Stomach (tissue), 4 donors: ENCODE data around the gene CTSC.

Experiments used
- EP300 ChIP-seq: sonication (generic); formaldehyde crosslinking; IDR thresholded peaks from one replicate; pipeline ENCODE4 v1.6.1; 2017; ENCODE audit warnings: antibody characterized with exemption
- POLR2A ChIP-seq, 4 donors: fragments of 450-650 bp; IDR thresholded peaks; one replicate each; pipeline ENCODE4 v1.6.1; 2016; ENCODE audit warnings: antibody characterized with exemption in 4 of 4, control low read depth in 2 of 4, mild to moderate bottlenecking in 1 of 4, moderate library complexity in 1 of 4
- POLR2AphosphoS5 ChIP-seq, 3 donors: sonication (generic); formaldehyde crosslinking; IDR thresholded peaks; one replicate each; pipeline ENCODE4 v1.6.1; 2016; ENCODE audit warnings: antibody characterized with exemption in 3 of 3
- TF ChIP-seq, protein P1 (sequence below), 7 experiments: fragments of 450-650 bp in 4 of 7; fragments of 200-600 bp in 3 of 7; sonication (generic) in 3 of 7; IDR thresholded peaks; one replicate each; pipeline ENCODE4 v1.5.1; 2016 to 2019; ENCODE audit warnings: antibody characterized with exemption in 7 of 7, control low read depth in 2 of 7, mild to moderate bottlenecking in 1 of 7

DNA sequence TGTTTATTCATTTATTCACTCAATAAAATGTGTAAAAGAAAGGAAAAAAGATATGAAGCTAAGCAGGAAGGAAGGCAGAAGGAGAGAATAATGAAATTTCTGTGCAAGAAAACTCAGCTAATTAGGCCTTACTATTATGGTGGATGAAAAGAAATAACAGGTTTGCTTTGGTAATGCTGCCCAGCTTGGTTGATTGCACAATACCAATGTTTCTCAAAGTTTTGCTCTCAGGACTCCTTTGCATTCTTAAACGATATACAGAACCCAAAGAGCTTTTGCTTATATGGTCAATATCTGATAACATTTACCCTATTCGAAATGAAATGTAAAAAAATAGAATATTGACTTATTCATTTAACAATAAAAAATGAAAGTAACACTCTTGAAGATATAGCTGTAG, 7.3 kb upstream of the CTSC start:
- TF ChIP-seq POLR2A (IDR thresholded peaks at IDR 0.05) (no peak), POLR2AphosphoS5 (IDR thresholded peaks at IDR 0.05) (no peak), EP300 (no peak)
- TF ChIP-seq, protein P1, sequence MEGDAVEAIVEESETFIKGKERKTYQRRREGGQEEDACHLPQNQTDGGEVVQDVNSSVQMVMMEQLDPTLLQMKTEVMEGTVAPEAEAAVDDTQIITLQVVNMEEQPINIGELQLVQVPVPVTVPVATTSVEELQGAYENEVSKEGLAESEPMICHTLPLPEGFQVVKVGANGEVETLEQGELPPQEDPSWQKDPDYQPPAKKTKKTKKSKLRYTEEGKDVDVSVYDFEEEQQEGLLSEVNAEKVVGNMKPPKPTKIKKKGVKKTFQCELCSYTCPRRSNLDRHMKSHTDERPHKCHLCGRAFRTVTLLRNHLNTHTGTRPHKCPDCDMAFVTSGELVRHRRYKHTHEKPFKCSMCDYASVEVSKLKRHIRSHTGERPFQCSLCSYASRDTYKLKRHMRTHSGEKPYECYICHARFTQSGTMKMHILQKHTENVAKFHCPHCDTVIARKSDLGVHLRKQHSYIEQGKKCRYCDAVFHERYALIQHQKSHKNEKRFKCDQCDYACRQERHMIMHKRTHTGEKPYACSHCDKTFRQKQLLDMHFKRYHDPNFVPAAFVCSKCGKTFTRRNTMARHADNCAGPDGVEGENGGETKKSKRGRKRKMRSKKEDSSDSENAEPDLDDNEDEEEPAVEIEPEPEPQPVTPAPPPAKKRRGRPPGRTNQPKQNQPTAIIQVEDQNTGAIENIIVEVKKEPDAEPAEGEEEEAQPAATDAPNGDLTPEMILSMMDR (IDR thresholded peaks at IDR 0.05) = no peak
